Measurements from ENCODE around the gene ERAL1. TPM values are rescaled to one million over a fixed set of nuclear protein-coding genes. Genes with fewer than 3 reads are reported as not detected.
A peak's percentile ranks its signal among the peaks of the same experiment; 100 is the strongest.

The ERAL1 gene
- total RNA-seq, 1 donor = 39.3 TPM

DNA sequence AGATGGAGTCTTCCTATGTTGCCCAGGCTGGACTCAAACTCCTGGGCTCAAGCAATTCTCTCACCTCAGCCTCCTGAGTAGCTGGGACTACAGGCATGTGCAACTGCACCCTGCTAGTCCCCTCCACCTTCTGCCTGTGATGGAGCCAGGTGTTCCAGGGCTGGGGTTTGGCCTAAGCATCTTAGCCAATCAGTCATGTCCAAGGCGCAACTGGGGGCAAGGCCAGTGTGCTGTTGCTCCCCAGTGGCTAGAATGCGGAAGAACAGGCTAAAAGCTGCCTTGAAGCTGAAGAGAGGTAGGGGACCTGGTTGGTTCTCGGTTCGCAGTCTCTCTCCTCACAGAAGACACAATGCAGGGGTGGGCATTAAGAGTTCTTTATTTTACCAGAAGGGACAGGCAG, 24.2 kb downstream of the ERAL1 start:
- DNase-seq (ENCODE audit: low read depth) = peak; percentile 63
- peak; percentile 70 for TF ChIP-seq CTCF (IDR thresholded peaks at IDR 0.05; ENCODE audit: insufficient read depth, low read depth, low read length)
- no peak overlapping the region for H3K4me3 ChIP-seq (ENCODE audit: low read depth, low read length)

DNA sequence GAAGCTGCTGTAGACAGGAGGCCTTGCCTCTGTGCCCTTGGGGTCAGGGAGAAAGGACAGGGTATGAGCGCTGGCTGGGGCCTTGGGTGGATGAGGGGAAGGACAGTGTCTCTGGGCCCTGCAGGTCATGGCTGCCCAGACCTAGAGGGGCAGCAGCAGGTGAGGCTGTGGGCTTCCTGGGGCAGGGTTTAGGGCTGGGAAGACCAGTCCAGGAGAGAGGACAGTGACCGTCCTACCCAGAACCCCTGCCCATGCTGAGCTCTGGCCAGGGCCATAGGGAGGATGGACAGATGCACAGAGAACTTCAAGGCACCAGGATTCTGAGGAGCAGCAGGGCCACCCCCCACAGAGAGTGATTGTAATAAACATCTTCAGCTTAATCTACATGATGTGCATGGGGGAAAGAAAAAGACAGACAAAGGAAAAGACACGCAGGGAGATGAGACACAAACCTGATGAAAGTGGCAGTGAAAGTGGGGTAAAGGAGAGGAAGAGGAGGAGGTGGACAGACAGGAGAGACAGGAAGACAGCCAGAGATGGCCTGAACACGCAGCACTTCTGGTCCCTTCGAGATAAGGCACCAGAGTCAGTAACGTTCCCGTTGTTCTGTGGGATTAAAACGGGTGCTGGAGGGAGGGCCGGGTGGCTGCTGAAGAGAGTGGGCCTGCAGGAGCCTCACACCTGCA, 25.2 kb downstream of the ERAL1 start:
- no peak overlapping the region for H3K4me3 ChIP-seq (ENCODE audit: low read depth, low read length)
- DNase-seq (ENCODE audit: low read depth) = no peak
- TF ChIP-seq CTCF (IDR thresholded peaks at IDR 0.05; ENCODE audit: insufficient read depth, low read depth, low read length) = no peak

GRCh38 chr17:28880572-28880945, 25.7 kb downstream of the ERAL1 start:
- no peak overlapping the region for H3K4me3 ChIP-seq (ENCODE audit: low read depth, low read length)
- TF ChIP-seq CTCF (IDR thresholded peaks at IDR 0.05; ENCODE audit: insufficient read depth, low read depth, low read length) = no peak
- DNase-seq (ENCODE audit: low read depth) = no peak

DNA sequence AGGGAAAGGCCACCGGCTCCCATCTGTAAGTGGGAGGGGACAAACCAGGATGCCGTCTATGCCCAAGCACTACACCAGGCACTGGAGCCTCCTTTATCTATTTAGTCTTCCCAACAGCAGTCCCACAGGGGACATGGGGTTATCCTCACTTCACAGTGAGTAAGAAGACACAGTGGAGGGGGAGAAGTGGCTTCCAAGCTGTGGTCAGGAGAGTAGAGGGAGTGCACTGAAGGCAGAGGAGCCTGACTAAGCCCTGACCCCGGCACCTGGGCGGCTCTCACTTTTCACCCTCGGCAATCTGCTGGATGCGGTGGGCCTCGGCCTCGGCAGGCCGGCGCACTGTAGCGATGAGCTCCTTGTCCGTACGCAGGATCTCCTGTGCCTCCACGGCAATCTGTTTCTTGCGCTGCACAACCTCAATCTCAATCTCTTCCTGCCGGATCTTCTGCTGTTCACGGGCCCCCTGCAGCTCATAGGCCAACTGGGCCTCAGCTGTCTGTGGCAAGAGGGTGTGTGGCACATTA, 26.8 kb downstream of the ERAL1 start:
- DNase-seq (ENCODE audit: low read depth) = no peak
- no peak for TF ChIP-seq CTCF (IDR thresholded peaks at IDR 0.05; ENCODE audit: insufficient read depth, low read depth, low read length)
- no peak overlapping the region for H3K4me3 ChIP-seq (ENCODE audit: low read depth, low read length)

DNA sequence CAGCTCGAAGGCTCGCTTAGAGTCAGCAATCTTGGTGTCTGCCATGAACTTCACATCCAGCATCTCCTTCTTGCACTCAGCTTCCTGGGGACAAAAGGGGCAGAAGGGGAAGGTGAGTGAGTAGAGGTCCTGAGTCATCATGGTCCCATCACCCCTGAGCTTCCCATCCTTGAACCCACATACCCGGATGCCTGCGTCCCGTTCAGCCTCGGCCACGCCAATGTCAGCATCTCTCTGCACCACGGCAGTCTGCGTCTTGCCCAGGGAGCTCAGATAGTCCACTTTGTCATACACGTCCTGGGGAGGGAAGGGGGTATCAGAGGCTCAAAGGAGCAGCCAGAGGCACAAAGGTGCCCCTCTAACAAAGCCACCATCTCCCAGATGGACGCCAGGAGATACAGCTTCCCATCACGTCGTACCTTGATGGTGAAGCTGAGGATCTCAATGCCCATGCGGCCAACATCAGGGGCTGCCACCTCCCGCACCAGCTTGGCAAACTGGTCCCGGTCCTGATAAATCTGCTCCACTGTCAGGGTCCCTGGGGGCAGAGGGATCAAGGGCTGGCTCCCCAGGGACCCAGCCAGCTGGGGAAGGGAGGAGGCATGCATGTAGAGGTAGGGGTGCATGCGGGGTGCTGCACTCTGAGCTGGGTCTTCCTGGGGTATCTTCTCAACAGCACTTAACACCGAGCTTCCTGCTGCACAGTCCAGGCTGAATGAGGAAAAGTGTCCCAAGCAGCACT, 27.5 kb downstream of the ERAL1 start:
- TF ChIP-seq CTCF (IDR thresholded peaks at IDR 0.05; ENCODE audit: insufficient read depth, low read depth, low read length) = no peak
- H3K4me3 ChIP-seq (ENCODE audit: low read depth, low read length) = no peak overlapping the region
- DNase-seq (ENCODE audit: low read depth) = no peak

GRCh38 chr17:28883967-28884702, 29.3 kb downstream of the ERAL1 start:
- H3K4me3 ChIP-seq (ENCODE audit: low read depth, low read length) = no peak overlapping the region
- DNase-seq (ENCODE audit: low read depth) = no peak
- TF ChIP-seq CTCF (IDR thresholded peaks at IDR 0.05; ENCODE audit: insufficient read depth, low read depth, low read length) = no peak

Measured in fibroblast of villous mesenchyme (primary cell).